Calu3 (cell line): ENCODE measurements around the gene ARID4A. TPM values are rescaled to one million over a fixed set of nuclear protein-coding genes. Genes with fewer than 3 reads are reported as not detected.

Source experiments
- BruUV-seq: library from RNA; stranded (reverse); fragments of 400-500 nt; replicated peaks from 2 replicates; lab custom pipeline; 2021; lab: Mats Ljungman, UMichigan
- CTCF ChIA-PET: fragments of 300-600 bp; sonication (Branson Sonifier 250); formaldehyde crosslinking; loops from one replicate; lab custom pipeline; 2022; ENCODE audit warnings: antibody characterized with exemption; lab: Charles Lee
- DNase-seq: peaks from one replicate; pipeline ENCODE4 v3.0.0; 2022
- H3K27ac Mint-ChIP-seq: one replicate; pipeline ENCODE4 v1.8.0; 2022; ENCODE audit warnings: mixed read lengths; ENCODE audit not compliant: unreplicated experiment
- H3K27me3 Mint-ChIP-seq: one replicate; pipeline ENCODE4 v1.8.0; 2022; ENCODE audit warnings: mixed read lengths; ENCODE audit not compliant: unreplicated experiment
- H3K36me3 Mint-ChIP-seq: one replicate; pipeline ENCODE4 v1.8.0; 2022; ENCODE audit warnings: mild to moderate bottlenecking, moderate library complexity, mixed read lengths; ENCODE audit not compliant: insufficient read depth, unreplicated experiment
- H3K4me1 Mint-ChIP-seq: one replicate; pipeline ENCODE4 v1.8.0; 2022; ENCODE audit warnings: mild to moderate bottlenecking, low read depth, mixed read lengths; ENCODE audit not compliant: unreplicated experiment
- H3K4me3 Mint-ChIP-seq: one replicate; pipeline ENCODE4 v1.8.0; 2022; ENCODE audit warnings: mild to moderate bottlenecking, low read depth, moderate library complexity, mixed read lengths; ENCODE audit not compliant: unreplicated experiment
- H3K9me3 Mint-ChIP-seq: one replicate; pipeline ENCODE4 v1.8.0; 2022; ENCODE audit warnings: low read depth, mixed read lengths; ENCODE audit not compliant: unreplicated experiment
- intact Hi-C: fragments of 100-400 bp; cut with micrococcal nuclease; formaldehyde crosslinking; loops from one replicate; pipeline ENCODE4 v1.10.0; 2022; ENCODE audit not compliant: unreplicated experiment
- total RNA-seq: library from RNA; stranded (reverse); gene quantifications from 2 replicates; pipeline ENCODE4 v1.2.3, GENCODE V29; 2022
- TF ChIP-seq, protein P1 (sequence below): fragments of 200-600 bp; IDR thresholded peaks from one replicate; pipeline ENCODE4 v1.8.0; 2022; ENCODE audit warnings: antibody characterized with exemption; ENCODE audit not compliant: unreplicated experiment

ARID4A gene
- total RNA-seq, 1 experiment from 2014 or later = 26.7 TPM

DNA sequence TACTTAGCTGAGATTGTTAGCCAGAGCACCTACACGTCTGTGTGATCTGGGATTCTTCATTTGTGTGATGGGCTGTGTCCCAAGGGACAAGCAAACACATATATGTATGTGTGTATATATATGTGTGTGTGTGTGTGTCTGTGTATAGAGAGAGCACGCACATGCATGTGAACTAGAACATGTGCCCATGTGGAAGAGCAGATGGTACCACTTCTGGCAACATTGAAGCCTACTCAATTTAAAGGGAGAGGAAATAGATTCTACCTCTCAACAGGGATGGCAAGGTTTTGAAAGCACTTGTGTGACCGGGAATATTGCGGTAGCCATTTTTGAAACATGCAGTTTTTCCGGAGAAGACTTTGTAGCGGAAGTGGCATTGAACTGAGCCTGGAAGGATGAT is 98.8 kb downstream of the ARID4A start:
- Mint-ChIP-seq H3K27me3 (no peaks in the 10 kb centered on the region), H3K27ac (no peak overlapping the region), H3K36me3 (peaks cover 16% of the 10 kb centered on the region), H3K9me3 (no peaks in the 10 kb centered on the region), H3K4me3 (no peak overlapping the region), H3K4me1 (peaks cover 7% of the 10 kb centered on the region)
- BruUV-seq = no TSS peak
- no peak for DNase-seq
- intact Hi-C loops = loop anchor here (5.0 kb wide), 1 partner anchor 290 kb away; no protein-coding TSS in a partner anchor
- CTCF ChIA-PET = no interaction called here
- TF ChIP-seq, protein P1, sequence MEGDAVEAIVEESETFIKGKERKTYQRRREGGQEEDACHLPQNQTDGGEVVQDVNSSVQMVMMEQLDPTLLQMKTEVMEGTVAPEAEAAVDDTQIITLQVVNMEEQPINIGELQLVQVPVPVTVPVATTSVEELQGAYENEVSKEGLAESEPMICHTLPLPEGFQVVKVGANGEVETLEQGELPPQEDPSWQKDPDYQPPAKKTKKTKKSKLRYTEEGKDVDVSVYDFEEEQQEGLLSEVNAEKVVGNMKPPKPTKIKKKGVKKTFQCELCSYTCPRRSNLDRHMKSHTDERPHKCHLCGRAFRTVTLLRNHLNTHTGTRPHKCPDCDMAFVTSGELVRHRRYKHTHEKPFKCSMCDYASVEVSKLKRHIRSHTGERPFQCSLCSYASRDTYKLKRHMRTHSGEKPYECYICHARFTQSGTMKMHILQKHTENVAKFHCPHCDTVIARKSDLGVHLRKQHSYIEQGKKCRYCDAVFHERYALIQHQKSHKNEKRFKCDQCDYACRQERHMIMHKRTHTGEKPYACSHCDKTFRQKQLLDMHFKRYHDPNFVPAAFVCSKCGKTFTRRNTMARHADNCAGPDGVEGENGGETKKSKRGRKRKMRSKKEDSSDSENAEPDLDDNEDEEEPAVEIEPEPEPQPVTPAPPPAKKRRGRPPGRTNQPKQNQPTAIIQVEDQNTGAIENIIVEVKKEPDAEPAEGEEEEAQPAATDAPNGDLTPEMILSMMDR = no peak

DNA sequence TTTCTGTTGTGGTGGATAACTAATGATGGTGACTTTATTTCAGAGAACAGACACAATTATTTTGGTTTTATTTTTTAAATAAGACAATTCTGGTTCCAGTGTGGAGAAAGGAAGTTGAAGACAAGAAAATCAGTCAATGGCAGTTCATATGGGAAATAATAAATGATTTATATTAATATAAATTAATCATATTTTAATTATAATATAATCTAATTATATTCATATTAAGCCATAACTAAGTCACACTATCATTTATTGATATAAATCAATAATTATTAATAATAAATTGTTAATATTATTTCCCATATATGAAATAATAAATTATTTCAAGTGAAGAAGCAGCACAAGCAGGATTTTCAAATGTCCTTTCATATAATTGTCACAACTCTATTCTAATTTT is 100.1 kb downstream of the ARID4A start:
- intact Hi-C loops = loop anchor here (5.0 kb wide), 1 partner anchor 291 kb away; no protein-coding TSS in a partner anchor
- no peaks in the 10 kb centered on the region for H3K9me3 Mint-ChIP-seq
- no peaks in the 10 kb centered on the region for H3K27me3 Mint-ChIP-seq
- no peak for DNase-seq
- no peak overlapping the region for H3K27ac Mint-ChIP-seq
- BruUV-seq = no TSS peak
- H3K4me3 Mint-ChIP-seq = no peak overlapping the region
- H3K36me3 Mint-ChIP-seq = peaks cover 16% of the 10 kb centered on the region
- CTCF ChIA-PET = no interaction called here
- H3K4me1 Mint-ChIP-seq = peaks cover 7% of the 10 kb centered on the region
- TF ChIP-seq, protein P1 = no peak

DNA sequence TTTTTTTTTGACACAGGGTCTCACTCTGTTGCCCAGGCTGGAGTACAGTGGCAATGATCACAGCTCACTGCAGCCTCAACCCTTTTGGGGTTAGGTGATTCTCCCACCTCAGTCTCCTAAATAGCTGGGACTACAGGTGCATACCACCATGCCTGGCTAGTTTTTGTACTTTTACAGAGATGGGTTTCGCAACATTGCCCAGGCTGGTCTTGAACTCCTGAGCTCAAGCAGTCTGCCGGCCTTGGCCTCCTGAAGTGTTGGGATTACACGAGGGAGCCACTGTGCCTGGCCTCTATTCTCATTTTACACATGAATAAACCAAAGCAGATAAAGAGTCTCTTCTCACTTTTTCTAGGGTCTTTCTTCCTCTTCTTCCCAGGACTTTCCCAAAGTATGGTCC is 100.5 kb downstream of the ARID4A start:
- DNase-seq = no peak
- Mint-ChIP-seq H3K4me1 (peaks cover 7% of the 10 kb centered on the region), H3K9me3 (no peaks in the 10 kb centered on the region), H3K27ac (no peak overlapping the region), H3K36me3 (peaks cover 16% of the 10 kb centered on the region), H3K4me3 (no peak overlapping the region), H3K27me3 (no peaks in the 10 kb centered on the region)
- no TSS peak for BruUV-seq
- CTCF ChIA-PET = no interaction called here
- TF ChIP-seq, protein P1 = no peak
- intact Hi-C loops = loop anchor here (5.0 kb wide), 1 partner anchor 292 kb away; no protein-coding TSS in a partner anchor

DNA sequence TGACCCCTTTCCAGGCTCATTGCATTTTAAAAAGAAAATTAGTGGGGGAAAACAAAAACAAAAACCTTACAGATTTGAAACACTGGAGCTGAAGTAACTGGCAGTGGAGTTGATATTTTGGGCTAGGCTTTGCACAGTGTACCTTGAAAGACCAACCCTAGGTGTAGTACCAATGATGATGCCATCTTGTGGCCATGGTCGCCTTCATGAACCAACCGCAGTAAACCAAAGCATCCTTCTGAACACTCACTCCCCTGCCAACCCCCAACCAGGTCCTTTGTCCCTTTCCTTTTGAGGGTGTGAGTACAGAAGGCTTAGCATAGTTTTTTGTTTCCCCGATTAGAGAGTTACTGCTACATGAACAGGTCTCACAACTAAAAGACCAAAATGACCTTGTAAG is 103.2 kb downstream of the ARID4A start:
- Mint-ChIP-seq H3K4me3 (no peak overlapping the region), H3K36me3 (peaks cover 3% of the 10 kb centered on the region), H3K27ac (no peak overlapping the region), H3K9me3 (no peaks in the 10 kb centered on the region), H3K27me3 (no peaks in the 10 kb centered on the region), H3K4me1 (no peaks in the 10 kb centered on the region)
- DNase-seq = no peak
- CTCF ChIA-PET = no interaction called here
- TF ChIP-seq, protein P1 = no peak
- intact Hi-C loops = no loop called here
- BruUV-seq = no TSS peak
